SH-SY5Y (cell line): ENCODE results near the gene EFEMP2.

Experiments
- GATA2 ChIP-seq: IDR thresholded peaks from 2 replicates; pipeline ENCODE4 v1.6.1; 2011; ENCODE audit warnings: mild to moderate bottlenecking, low read depth, low read length
- GATA3 ChIP-seq: IDR thresholded peaks from 2 replicates; pipeline ENCODE4 v1.6.1; 2011; ENCODE audit warnings: low read depth, mild to moderate bottlenecking, low read length, moderate library complexity

GRCh38 chr11:65898656-65899355 is 26.2 kb upstream of the EFEMP2 start:
- TF ChIP-seq GATA2 (no peak), GATA3 (no peak)
